ENCODE data around the gene NUP43.

DNA sequence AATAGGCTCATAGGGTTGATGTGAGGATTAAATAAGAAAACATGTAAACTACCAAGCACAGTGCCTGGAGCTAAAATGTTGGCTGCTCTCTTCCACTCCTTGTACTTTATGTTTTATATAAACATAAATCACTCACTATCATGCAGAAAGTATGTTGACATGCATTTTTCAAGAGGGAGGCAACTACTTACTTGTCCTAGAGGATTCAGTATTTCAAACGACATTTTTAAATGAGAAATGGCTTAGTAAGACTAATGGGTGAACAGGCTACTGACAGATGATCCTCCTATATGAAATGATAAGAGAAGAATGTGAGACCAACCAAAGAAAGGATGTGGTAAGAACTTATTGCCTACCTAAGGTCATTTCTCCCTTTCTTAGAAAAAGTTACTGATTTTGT is 49.4 kb downstream of the NUP43 start:
- TF ChIP-seq EZH2 (IDR thresholded peaks at IDR 0.05) (no peak), CTCF (IDR thresholded peaks at IDR 0.05) (no peak)

All from neural progenitor cell (in vitro differentiated cells).